Activated naive CD4-positive, alpha-beta T cell treated with anti-CD3 and anti-CD28 coated beads, Interleukin-2, amount 10 ng/mL, durations not matched to agents 7 days and 5 days (primary cell): ENCODE data around the gene LRBA.
"Not testable (repeated sequence)": the region's sequence is repeated elsewhere in the genome, so short reads cannot be mapped to it uniquely, and the experiment has no call there.

ENCODE experiments used
- CTCF ChIA-PET: fragments of 350-600 bp; sonication (Branson Sonifier 250); formaldehyde crosslinking; loops from one replicate; lab custom pipeline; 2021; ENCODE audit warnings: antibody characterized with exemption; lab: Charles Lee
- DNase-seq: peaks from one replicate; pipeline ENCODE4 v3.0.0-alpha.2; 2020
- H3K27ac Mint-ChIP-seq: one replicate; pipeline ENCODE4 v1.8.0; 2021; ENCODE audit warnings: mild to moderate bottlenecking, moderate library complexity, mixed read lengths
- H3K27me3 Mint-ChIP-seq: one replicate; pipeline ENCODE4 v1.8.0; 2021; ENCODE audit warnings: mild to moderate bottlenecking, mixed read lengths
- H3K36me3 Mint-ChIP-seq: one replicate; pipeline ENCODE4 v1.8.0; 2021; ENCODE audit warnings: mixed read lengths
- H3K4me1 Mint-ChIP-seq: one replicate; pipeline ENCODE4 v1.8.0; 2021; ENCODE audit warnings: mixed read lengths
- H3K4me3 Mint-ChIP-seq: one replicate; pipeline ENCODE4 v1.8.0; 2021; ENCODE audit warnings: mild to moderate bottlenecking, moderate library complexity, mixed read lengths
- H3K9me3 Mint-ChIP-seq: one replicate; pipeline ENCODE4 v1.8.0; 2021; ENCODE audit warnings: mixed read lengths

The LRBA gene

GRCh38 chr4:150744570-150744969, 270.5 kb downstream of the LRBA start:
- CTCF ChIA-PET, result no interaction called here
- Mint-ChIP-seq H3K9me3 (peaks cover 3% of the 10 kb centered on the region), H3K4me3 (no peak overlapping the region), H3K27me3 (no peaks in the 10 kb centered on the region), H3K4me1 (no peaks in the 10 kb centered on the region), H3K27ac (no peak overlapping the region), H3K36me3 (peaks cover 10% of the 10 kb centered on the region)
- no peak for DNase-seq

DNA sequence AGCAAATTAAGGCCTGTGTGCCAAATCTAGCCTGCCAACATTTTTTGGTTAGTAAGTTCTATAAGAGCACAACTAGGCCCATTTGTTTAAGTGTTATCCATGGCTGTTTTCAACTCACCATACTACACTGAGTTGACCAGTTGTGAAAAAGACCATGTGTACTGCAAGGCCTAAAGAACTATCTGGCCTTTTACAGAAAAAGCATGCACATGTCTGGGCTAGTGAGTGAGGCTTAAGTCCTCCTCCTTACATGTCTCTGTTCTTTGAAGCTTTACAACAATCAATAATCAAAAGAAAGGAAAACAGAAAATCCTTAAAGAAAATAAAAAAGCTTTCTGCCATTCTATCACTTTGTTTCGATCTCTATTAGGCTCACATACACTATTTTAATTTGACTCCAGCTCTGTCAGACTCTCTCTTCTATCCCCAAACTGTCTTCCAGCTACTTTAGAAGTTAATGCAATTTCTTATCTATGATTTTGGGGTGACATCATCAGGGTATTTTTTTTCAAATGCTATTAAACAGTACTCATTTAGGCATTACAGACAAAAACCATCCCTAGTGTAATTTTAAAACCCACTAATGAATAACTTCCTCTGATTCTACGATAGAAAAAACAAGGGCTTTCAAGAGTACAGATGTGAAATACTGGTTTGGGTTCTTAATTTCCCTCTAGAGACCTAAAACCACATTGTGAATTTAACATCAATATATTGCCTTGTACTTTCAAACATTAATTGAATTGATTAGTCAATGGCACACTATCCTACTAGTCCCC, 271.3 kb downstream of the LRBA start:
- Mint-ChIP-seq H3K4me3 (no peak overlapping the region), H3K9me3 (peaks cover 3% of the 10 kb centered on the region), H3K36me3 (peaks cover 10% of the 10 kb centered on the region), H3K27me3 (no peaks in the 10 kb centered on the region), H3K4me1 (no peaks in the 10 kb centered on the region), H3K27ac (no peak overlapping the region)
- CTCF ChIA-PET, result no interaction called here
- no peak for DNase-seq

DNA sequence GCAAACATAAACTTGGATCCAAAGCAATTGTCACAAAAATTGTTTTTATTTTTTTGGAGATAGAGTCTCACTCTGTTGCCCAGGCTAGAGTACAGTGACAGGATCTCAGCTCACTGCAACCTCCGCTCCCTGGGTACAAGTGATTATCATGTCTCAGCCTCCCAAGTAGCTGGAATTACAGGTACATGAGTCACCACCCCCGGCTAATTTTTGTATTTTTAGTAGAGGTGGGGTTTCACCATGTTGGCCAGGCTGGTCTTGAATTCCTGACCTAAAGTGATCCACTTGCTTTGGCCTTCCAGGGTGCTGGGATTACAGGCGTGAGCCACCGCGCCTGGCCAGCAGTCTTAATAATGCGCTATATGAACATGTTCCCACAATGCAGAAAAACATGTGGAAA, 272.2 kb downstream of the LRBA start:
- H3K4me1 Mint-ChIP-seq, H3K27me3 Mint-ChIP-seq, DNase-seq, H3K27ac Mint-ChIP-seq, H3K4me3 Mint-ChIP-seq, H3K9me3 Mint-ChIP-seq, CTCF ChIA-PET: not testable (repeated sequence)
- peaks cover 11% of the 10 kb centered on the region for H3K36me3 Mint-ChIP-seq

GRCh38 chr4:150739591-150739990, 275.5 kb downstream of the LRBA start:
- Mint-ChIP-seq H3K27me3 (no peaks in the 10 kb centered on the region), H3K4me3 (no peak overlapping the region), H3K27ac (no peak overlapping the region), H3K4me1 (no peaks in the 10 kb centered on the region), H3K36me3 (peaks cover 10% of the 10 kb centered on the region), H3K9me3 (peaks cover 3% of the 10 kb centered on the region)
- no peak for DNase-seq
- CTCF ChIA-PET, result no interaction called here

DNA sequence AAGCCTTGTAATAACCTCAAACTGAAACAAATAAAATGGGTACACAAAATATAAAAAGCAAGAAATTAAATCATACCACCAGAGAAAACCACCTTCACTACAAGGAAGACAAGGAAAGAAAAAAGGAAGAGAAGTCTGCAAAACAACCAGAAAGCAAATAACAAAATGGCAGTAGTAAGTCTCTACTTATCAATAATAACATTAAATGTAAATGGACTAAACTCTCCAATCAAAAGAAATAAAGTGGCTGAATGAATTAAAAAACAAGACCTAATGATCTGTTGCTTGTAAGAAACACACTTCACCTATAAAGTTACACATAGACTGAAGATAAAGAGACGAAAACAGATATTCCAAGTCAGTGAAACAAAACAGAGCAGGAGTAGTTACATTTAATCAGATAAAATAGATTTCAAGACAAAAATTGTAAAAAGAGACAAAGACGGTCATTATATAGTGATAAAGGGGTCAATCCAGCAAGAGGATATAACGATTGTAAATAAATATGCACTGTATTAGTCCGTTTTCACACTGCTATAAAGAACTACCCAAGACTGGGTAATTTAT, 289.0 kb downstream of the LRBA start:
- Mint-ChIP-seq H3K9me3 (peaks cover 8% of the 10 kb centered on the region), H3K27ac (no peak overlapping the region), H3K4me1 (no peaks in the 10 kb centered on the region), H3K4me3 (no peak overlapping the region), H3K27me3 (no peaks in the 10 kb centered on the region), H3K36me3 (peaks cover 41% of the 10 kb centered on the region)
- DNase-seq, result no peak
- CTCF ChIA-PET, result interaction anchor here (0.6 kb wide), 1 partner anchor 288 kb away, joined by 3 read pairs; no protein-coding TSS in a partner anchor

DNA sequence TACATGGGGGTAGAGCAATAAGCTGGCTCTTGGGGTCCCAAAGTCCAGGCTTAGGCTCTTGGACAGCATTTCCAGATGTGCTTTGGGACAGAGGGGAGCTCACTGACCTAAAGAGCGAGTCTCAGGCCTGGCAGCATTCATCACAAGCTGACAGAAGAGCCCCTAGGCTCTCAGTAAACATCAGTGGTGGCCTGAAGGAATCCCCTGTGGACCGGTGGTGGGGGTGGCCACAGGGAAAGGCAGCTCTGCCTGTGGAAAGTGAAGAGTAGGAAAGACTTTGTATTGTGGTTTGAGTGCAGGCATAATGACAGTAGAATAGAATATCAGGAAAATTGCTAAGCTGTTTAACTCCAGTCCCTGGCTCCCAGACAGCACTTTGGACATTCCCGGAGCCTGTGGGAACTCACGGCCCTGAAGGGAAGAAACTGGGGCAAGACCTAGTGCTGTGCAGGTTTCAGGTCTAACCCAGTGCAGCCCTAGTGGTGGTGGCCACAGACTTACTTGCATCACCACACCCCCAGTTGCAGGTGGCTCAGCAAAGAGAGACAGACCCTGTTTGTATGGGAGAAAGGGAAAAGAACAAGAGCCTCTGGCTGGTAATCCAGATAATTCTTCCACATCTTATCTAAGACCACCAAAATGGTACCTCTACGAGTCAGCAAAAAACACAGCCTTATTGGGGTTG, 291.2 kb downstream of the LRBA start:
- H3K4me1 Mint-ChIP-seq, result no peaks in the 10 kb centered on the region
- H3K36me3 Mint-ChIP-seq, result peaks cover 28% of the 10 kb centered on the region
- H3K9me3 Mint-ChIP-seq, result peaks cover 8% of the 10 kb centered on the region
- H3K27me3 Mint-ChIP-seq, result no peaks in the 10 kb centered on the region
- CTCF ChIA-PET, result no interaction called here
- no peak overlapping the region for H3K27ac Mint-ChIP-seq
- no peak for DNase-seq
- no peak overlapping the region for H3K4me3 Mint-ChIP-seq

- H3K4me1 Mint-ChIP-seq, result no peaks in the 10 kb centered on the region
- CTCF ChIA-PET, result no interaction called here
- no peak overlapping the region for H3K4me3 Mint-ChIP-seq
- peaks cover 7% of the 10 kb centered on the region for H3K9me3 Mint-ChIP-seq
- H3K27ac Mint-ChIP-seq, result no peak overlapping the region
- no peaks in the 10 kb centered on the region for H3K27me3 Mint-ChIP-seq
- no peak for DNase-seq
- H3K36me3 Mint-ChIP-seq, result peaks cover 24% of the 10 kb centered on the region
Measured at GRCh38 chr4:150722908-150723362, 292.1 kb downstream of the LRBA start.

GRCh38 chr4:150720973-150721518, 294.0 kb downstream of the LRBA start:
- peaks cover under 1% of the 10 kb centered on the region for H3K9me3 Mint-ChIP-seq
- no peak overlapping the region for H3K4me3 Mint-ChIP-seq
- H3K36me3 Mint-ChIP-seq, result peaks cover 13% of the 10 kb centered on the region
- no peaks in the 10 kb centered on the region for H3K27me3 Mint-ChIP-seq
- CTCF ChIA-PET, result no interaction called here
- H3K27ac Mint-ChIP-seq, result no peak overlapping the region
- H3K4me1 Mint-ChIP-seq, result no peaks in the 10 kb centered on the region
- DNase-seq, result no peak

DNA sequence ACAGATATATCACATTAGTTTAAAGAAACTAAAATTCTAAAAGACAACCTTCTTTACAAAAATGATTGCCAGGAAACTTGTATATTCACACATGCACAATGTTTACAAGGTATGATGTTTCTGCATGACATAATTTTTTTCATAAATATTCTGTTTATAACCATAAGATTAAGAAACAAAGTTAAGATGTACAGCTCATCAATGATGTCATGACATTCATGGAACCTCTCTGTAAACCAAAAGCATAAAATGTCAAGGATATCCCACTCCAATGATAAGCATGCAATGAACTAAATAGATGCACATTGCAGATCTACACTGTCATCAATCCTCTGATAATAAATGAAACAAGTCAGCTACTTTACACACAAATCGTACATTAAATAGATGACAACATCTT, 297.1 kb downstream of the LRBA start:
- CTCF ChIA-PET, result no interaction called here
- Mint-ChIP-seq H3K9me3 (no peaks in the 10 kb centered on the region), H3K4me1 (no peaks in the 10 kb centered on the region), H3K4me3 (no peak overlapping the region), H3K27ac (no peak overlapping the region), H3K36me3 (peaks cover 5% of the 10 kb centered on the region), H3K27me3 (no peaks in the 10 kb centered on the region)
- no peak for DNase-seq

DNA sequence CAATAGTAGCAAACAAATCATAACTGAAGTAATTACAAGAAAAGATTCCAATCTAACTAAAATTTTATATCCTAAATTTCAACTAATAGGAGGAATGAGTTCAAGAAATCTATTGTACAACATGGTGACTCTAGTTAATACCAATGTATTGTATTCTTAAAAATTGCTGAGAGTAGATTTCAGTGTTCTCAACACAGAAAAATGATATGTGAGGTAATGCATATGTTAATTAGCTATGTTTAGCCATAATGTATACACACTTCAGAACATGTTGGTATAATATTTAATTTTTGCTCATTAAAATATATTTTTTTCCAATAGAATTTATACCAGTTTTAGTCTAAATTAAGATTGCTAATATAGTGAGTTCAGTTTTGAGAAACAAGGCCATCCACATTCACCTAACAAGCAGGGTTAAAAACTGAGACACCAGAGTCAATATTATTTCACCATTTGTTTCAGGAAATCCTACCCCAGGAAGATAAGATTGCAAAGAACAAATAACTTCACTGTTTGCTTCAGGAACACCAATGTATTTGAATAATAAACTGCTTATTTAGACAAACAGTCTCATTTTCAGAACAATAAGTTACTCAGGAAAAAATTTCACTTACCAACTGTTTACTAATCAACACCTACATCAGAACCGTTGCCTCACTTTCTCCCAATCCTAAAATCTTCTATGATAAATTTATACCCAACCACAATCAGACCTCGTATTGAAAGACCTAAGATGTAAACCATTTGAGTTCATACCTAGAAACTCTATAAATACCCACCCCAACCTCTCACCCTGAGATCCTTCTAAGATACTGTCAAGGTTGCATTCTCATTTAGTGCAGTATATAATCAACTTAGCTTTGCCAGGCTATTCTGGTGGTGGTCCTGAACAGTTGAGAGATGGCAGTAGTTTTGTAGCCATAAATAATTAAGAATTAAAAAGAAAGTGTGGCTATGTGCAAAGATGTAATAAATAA, 300.3 kb downstream of the LRBA start:
- Mint-ChIP-seq H3K27me3 (no peaks in the 10 kb centered on the region), H3K27ac (no peak overlapping the region), H3K4me1 (no peaks in the 10 kb centered on the region), H3K36me3 (peaks cover 2% of the 10 kb centered on the region), H3K4me3 (no peak overlapping the region), H3K9me3 (no peaks in the 10 kb centered on the region)
- DNase-seq, result no peak
- CTCF ChIA-PET, result no interaction called here

- no peaks in the 10 kb centered on the region for H3K9me3 Mint-ChIP-seq
- H3K4me1 Mint-ChIP-seq, result no peaks in the 10 kb centered on the region
- H3K27ac Mint-ChIP-seq, result no peak overlapping the region
- CTCF ChIA-PET, result no interaction called here
- DNase-seq, result no peak
- no peaks in the 10 kb centered on the region for H3K27me3 Mint-ChIP-seq
- H3K36me3 Mint-ChIP-seq, result peaks cover 2% of the 10 kb centered on the region
- H3K4me3 Mint-ChIP-seq, result no peak overlapping the region
Measured at GRCh38 chr4:150713251-150713650, 301.8 kb downstream of the LRBA start.

- Mint-ChIP-seq H3K9me3 (no peaks in the 10 kb centered on the region), H3K36me3 (peaks cover 2% of the 10 kb centered on the region), H3K27me3 (no peaks in the 10 kb centered on the region), H3K4me1 (no peaks in the 10 kb centered on the region), H3K4me3 (no peak overlapping the region), H3K27ac (no peak overlapping the region)
- CTCF ChIA-PET, result no interaction called here
- DNase-seq, result no peak
Measured at GRCh38 chr4:150710770-150711375, 304.2 kb downstream of the LRBA start.

DNA sequence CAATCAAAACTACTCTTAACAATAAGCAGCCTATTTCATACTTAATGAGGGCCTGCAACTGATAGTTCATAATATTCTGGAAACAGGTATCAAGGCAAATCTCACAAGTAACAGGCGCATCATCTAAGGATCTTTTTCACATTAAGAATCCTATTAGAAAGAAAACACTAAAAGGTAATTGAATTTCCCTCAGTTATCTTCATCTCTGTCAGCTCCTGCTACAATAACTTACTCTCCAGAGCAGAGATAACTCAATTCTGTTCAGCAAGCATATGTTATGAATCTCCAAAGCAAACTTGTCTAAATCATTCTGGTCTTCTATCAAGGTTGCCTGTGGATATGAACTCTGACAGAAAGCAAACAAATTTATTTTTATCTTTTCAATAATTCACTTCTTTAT, 307.1 kb downstream of the LRBA start:
- no peak for DNase-seq
- Mint-ChIP-seq H3K27me3 (no peaks in the 10 kb centered on the region), H3K4me3 (no peak overlapping the region), H3K4me1 (no peaks in the 10 kb centered on the region), H3K36me3 (no peaks in the 10 kb centered on the region), H3K27ac (no peak overlapping the region), H3K9me3 (no peaks in the 10 kb centered on the region)
- CTCF ChIA-PET, result no interaction called here
